ENCODE results near the gene ALAD.

Gene ALAD

GRCh38 chr9:113355040-113355596, 46.0 kb downstream of the ALAD start:
- DNase-seq = peak; percentile 54
- Histone ChIP-seq H3K56ac (ENCODE audit: low read length) (no peak overlapping the region), H4K8ac (ENCODE audit: low read depth, low read length) (no peak overlapping the region), H3K79me1 (ENCODE audit: low read length) (no peaks in the 10 kb centered on the region), H3K27ac (ENCODE audit: low read depth, low read length) (no peak overlapping the region), H3K9ac (ENCODE audit: low read length) (no peak overlapping the region), H3K4me1 (ENCODE audit: control insufficient read depth, low read depth, low read length) (no peaks in the 10 kb centered on the region), H2BK120ac (ENCODE audit: low read depth, low read length) (no peak overlapping the region), H3K4me2 (ENCODE audit: low read length) (no peak overlapping the region), H3K23ac (ENCODE audit: low read length) (no peak overlapping the region), H3K79me2 (ENCODE audit: control insufficient read depth, insufficient read depth, low read length) (no peaks in the 10 kb centered on the region), H3K18ac (ENCODE audit: low read length) (no peak overlapping the region), H2AK5ac (ENCODE audit: low read length) (no peak overlapping the region), H3K27me3 (ENCODE audit: insufficient read depth, low read length, poor library complexity) (peaks cover 2% of the 10 kb centered on the region), H2BK5ac (ENCODE audit: low read length) (no peak overlapping the region), H3K4ac (ENCODE audit: low read depth, low read length) (no peak overlapping the region), H4K5ac (ENCODE audit: low read length) (no peak overlapping the region), H2BK15ac (replicated peaks; ENCODE audit: low read depth) (no peak overlapping the region), H3K36me3 (ENCODE audit: control insufficient read depth, insufficient read depth, low read length) (no peaks in the 10 kb centered on the region), H3K4me3 (ENCODE audit: low read length) (no peak overlapping the region)
- WGBS (ENCODE audit: extremely low coverage, insufficient coverage, low lambda C conversion rate) = no CpG with 5 or more reads among the region's 4 CpGs

- H3K4me1 ChIP-seq (ENCODE audit: control insufficient read depth, low read depth, low read length) = no peaks in the 10 kb centered on the region
- no peak overlapping the region for H3K18ac ChIP-seq (ENCODE audit: low read length)
- H3K79me2 ChIP-seq (ENCODE audit: control insufficient read depth, insufficient read depth, low read length) = no peaks in the 10 kb centered on the region
- H2BK120ac ChIP-seq (ENCODE audit: low read depth, low read length) = no peak overlapping the region
- no peak overlapping the region for H4K5ac ChIP-seq (ENCODE audit: low read length)
- no peak overlapping the region for H4K8ac ChIP-seq (ENCODE audit: low read depth, low read length)
- H2AK5ac ChIP-seq (ENCODE audit: low read length) = no peak overlapping the region
- no peaks in the 10 kb centered on the region for H3K79me1 ChIP-seq (ENCODE audit: low read length)
- no peak overlapping the region for H3K4me2 ChIP-seq (ENCODE audit: low read length)
- H2BK15ac ChIP-seq (replicated peaks; ENCODE audit: low read depth) = no peak overlapping the region
- no peak overlapping the region for H3K56ac ChIP-seq (ENCODE audit: low read length)
- no CpG with 5 or more reads among the region's 1 CpG for WGBS (ENCODE audit: extremely low coverage, insufficient coverage, low lambda C conversion rate)
- H3K4me3 ChIP-seq (ENCODE audit: low read length) = no peak overlapping the region
- H3K27me3 ChIP-seq (ENCODE audit: insufficient read depth, low read length, poor library complexity) = peaks cover 10% of the 10 kb centered on the region
- H3K9ac ChIP-seq (ENCODE audit: low read length) = no peak overlapping the region
- no peak overlapping the region for H3K4ac ChIP-seq (ENCODE audit: low read depth, low read length)
- H3K27ac ChIP-seq (ENCODE audit: low read depth, low read length) = no peak overlapping the region
- no peak overlapping the region for H2BK5ac ChIP-seq (ENCODE audit: low read length)
- no peaks in the 10 kb centered on the region for H3K36me3 ChIP-seq (ENCODE audit: control insufficient read depth, insufficient read depth, low read length)
- no peak overlapping the region for H3K23ac ChIP-seq (ENCODE audit: low read length)
- no peak for DNase-seq
These were observed 48.7 kb downstream of the ALAD start for GRCh38 chr9:113352411-113352810.

GRCh38 chr9:113352006-113352405, 49.1 kb downstream of the ALAD start:
- Histone ChIP-seq H4K5ac (ENCODE audit: low read length) (no peak overlapping the region), H2AK5ac (ENCODE audit: low read length) (no peak overlapping the region), H3K4me2 (ENCODE audit: low read length) (no peak overlapping the region), H3K27ac (ENCODE audit: low read depth, low read length) (no peak overlapping the region), H3K79me1 (ENCODE audit: low read length) (no peaks in the 10 kb centered on the region), H3K27me3 (ENCODE audit: insufficient read depth, low read length, poor library complexity) (peaks cover 10% of the 10 kb centered on the region), H2BK120ac (ENCODE audit: low read depth, low read length) (no peak overlapping the region), H3K4me3 (ENCODE audit: low read length) (no peak overlapping the region), H3K9ac (ENCODE audit: low read length) (no peak overlapping the region), H3K23ac (ENCODE audit: low read length) (no peak overlapping the region), H3K4me1 (ENCODE audit: control insufficient read depth, low read depth, low read length) (no peaks in the 10 kb centered on the region), H3K18ac (ENCODE audit: low read length) (no peak overlapping the region), H2BK15ac (replicated peaks; ENCODE audit: low read depth) (no peak overlapping the region), H3K79me2 (ENCODE audit: control insufficient read depth, insufficient read depth, low read length) (no peaks in the 10 kb centered on the region), H4K8ac (ENCODE audit: low read depth, low read length) (no peak overlapping the region), H3K4ac (ENCODE audit: low read depth, low read length) (no peak overlapping the region), H3K36me3 (ENCODE audit: control insufficient read depth, insufficient read depth, low read length) (no peaks in the 10 kb centered on the region), H3K56ac (ENCODE audit: low read length) (no peak overlapping the region), H2BK5ac (ENCODE audit: low read length) (no peak overlapping the region)
- WGBS (ENCODE audit: extremely low coverage, insufficient coverage, low lambda C conversion rate) = no CpG with 5 or more reads among the region's 6 CpGs
- no peak for DNase-seq

- Histone ChIP-seq H3K56ac (ENCODE audit: low read length) (no peak overlapping the region), H2AK5ac (ENCODE audit: low read length) (no peak overlapping the region), H3K4me1 (ENCODE audit: control insufficient read depth, low read depth, low read length) (no peaks in the 10 kb centered on the region), H3K27ac (ENCODE audit: low read depth, low read length) (no peak overlapping the region), H4K8ac (ENCODE audit: low read depth, low read length) (no peak overlapping the region), H3K4me3 (ENCODE audit: low read length) (no peak overlapping the region), H3K79me1 (ENCODE audit: low read length) (no peaks in the 10 kb centered on the region), H2BK15ac (replicated peaks; ENCODE audit: low read depth) (no peak overlapping the region), H2BK120ac (ENCODE audit: low read depth, low read length) (no peak overlapping the region), H4K5ac (ENCODE audit: low read length) (no peak overlapping the region), H3K4ac (ENCODE audit: low read depth, low read length) (no peak overlapping the region), H3K27me3 (ENCODE audit: insufficient read depth, low read length, poor library complexity) (peaks cover 10% of the 10 kb centered on the region), H3K23ac (ENCODE audit: low read length) (no peak overlapping the region), H3K36me3 (ENCODE audit: control insufficient read depth, insufficient read depth, low read length) (no peaks in the 10 kb centered on the region), H3K9ac (ENCODE audit: low read length) (no peak overlapping the region), H3K4me2 (ENCODE audit: low read length) (no peak overlapping the region), H3K79me2 (ENCODE audit: control insufficient read depth, insufficient read depth, low read length) (no peaks in the 10 kb centered on the region), H3K18ac (ENCODE audit: low read length) (no peak overlapping the region), H2BK5ac (ENCODE audit: low read length) (no peak overlapping the region)
- no CpG with 5 or more reads among the region's 6 CpGs for WGBS (ENCODE audit: extremely low coverage, insufficient coverage, low lambda C conversion rate)
- no peak for DNase-seq
These were observed 50.1 kb downstream of the ALAD start for GRCh38 chr9:113350937-113351336.

- H3K18ac ChIP-seq (ENCODE audit: low read length) = no peak overlapping the region
- WGBS (ENCODE audit: extremely low coverage, insufficient coverage, low lambda C conversion rate) = no CpG with 5 or more reads among the region's 14 CpGs
- no peak overlapping the region for H2BK5ac ChIP-seq (ENCODE audit: low read length)
- H4K5ac ChIP-seq (ENCODE audit: low read length) = no peak overlapping the region
- DNase-seq = no peak
- H3K27ac ChIP-seq (ENCODE audit: low read depth, low read length) = no peak overlapping the region
- no peak overlapping the region for H3K23ac ChIP-seq (ENCODE audit: low read length)
- H3K56ac ChIP-seq (ENCODE audit: low read length) = no peak overlapping the region
- no peak overlapping the region for H2BK15ac ChIP-seq (replicated peaks; ENCODE audit: low read depth)
- no peak overlapping the region for H3K4me3 ChIP-seq (ENCODE audit: low read length)
- H3K4me1 ChIP-seq (ENCODE audit: control insufficient read depth, low read depth, low read length) = no peaks in the 10 kb centered on the region
- H3K36me3 ChIP-seq (ENCODE audit: control insufficient read depth, insufficient read depth, low read length) = no peaks in the 10 kb centered on the region
- H3K4me2 ChIP-seq (ENCODE audit: low read length) = no peak overlapping the region
- no peak overlapping the region for H2AK5ac ChIP-seq (ENCODE audit: low read length)
- H3K9ac ChIP-seq (ENCODE audit: low read length) = no peak overlapping the region
- no peaks in the 10 kb centered on the region for H3K79me2 ChIP-seq (ENCODE audit: control insufficient read depth, insufficient read depth, low read length)
- no peak overlapping the region for H4K8ac ChIP-seq (ENCODE audit: low read depth, low read length)
- no peak overlapping the region for H3K4ac ChIP-seq (ENCODE audit: low read depth, low read length)
- H3K79me1 ChIP-seq (ENCODE audit: low read length) = no peaks in the 10 kb centered on the region
- H3K27me3 ChIP-seq (ENCODE audit: insufficient read depth, low read length, poor library complexity) = peaks cover 10% of the 10 kb centered on the region
- H2BK120ac ChIP-seq (ENCODE audit: low read depth, low read length) = no peak overlapping the region
These were observed 50.9 kb downstream of the ALAD start for GRCh38 chr9:113350107-113350661.

Measured in mesendoderm (in vitro differentiated cells).